Renal cortex interstitium (tissue), 15 donors: ENCODE data around the gene SCAANT1. TPM values are rescaled to one million over a fixed set of nuclear protein-coding genes. Genes with fewer than 3 reads are reported as not detected.
A peak's percentile ranks its signal among the peaks of the same experiment; 100 is the strongest.

Experiments
- DNase-seq, 11 donors: peaks; one replicate each; pipeline ENCODE4 v3.0.0-alpha.2; 2013; ENCODE audit warnings: low read depth in 9 of 11, low spot score in 4 of 11; ENCODE audit errors: extremely low read depth in 1 of 11
- long read RNA-seq, 16 experiments: transcript quantifications; one replicate each; lab custom pipeline, GENCODE V29; 2026
- polyA plus RNA-seq, 3 donors: library from polyadenylated mRNA; unstranded; fragments of 120-200 nt; gene quantifications; one replicate each; pipeline ENCODE4 v1.2.1, GENCODE V29; 2013; ENCODE audit not compliant: insufficient read length in 3 of 3

The SCAANT1 gene
- polyA plus RNA-seq = 1 to 10 TPM in 2 of 3 donors, under 1 TPM in 1; 0.89 to 1.5 (median 1.1) TPM
- long read RNA-seq, donor 1 = 0 reads
- long read RNA-seq, donor 2 = 0 reads
- long read RNA-seq, donor 3, partial matches to known transcripts = 0 of 1 reads
- long read RNA-seq, donor 3, other reads (novel, unspliced or antisense) = 0 of 1 reads
- long read RNA-seq, donor 4 = 0 reads
- long read RNA-seq, donor 5 = 0 reads
- long read RNA-seq, donor 6 = 0 reads
- long read RNA-seq, donor 7 = 0 reads
- long read RNA-seq, donor 8 = 0 reads
- long read RNA-seq, donor 9, partial matches to known transcripts = 0 of 1 reads
- long read RNA-seq, donor 9, other reads (novel, unspliced or antisense) = 0 of 1 reads
- long read RNA-seq, donor 10 = 0 reads
- long read RNA-seq, donor 11 = 0 reads
- long read RNA-seq, donor 12 = 0 reads
- long read RNA-seq, donor 13, partial matches to known transcripts = 6 of 6 reads
- long read RNA-seq, donor 13, other reads (novel, unspliced or antisense) = 0 of 6 reads
- long read RNA-seq, donor 14 = 0 reads
- long read RNA-seq, donor 15 = 0 reads
- long read RNA-seq, donor 16 = 0 reads

GRCh38 chr3:63911873-63912767 lies at the start of gene SCAANT1:
Gene SCAANT1 (minus strand): TSS chr3:63912383.
- peak; percentile 61 to 87 (median 80) for DNase-seq

DNA sequence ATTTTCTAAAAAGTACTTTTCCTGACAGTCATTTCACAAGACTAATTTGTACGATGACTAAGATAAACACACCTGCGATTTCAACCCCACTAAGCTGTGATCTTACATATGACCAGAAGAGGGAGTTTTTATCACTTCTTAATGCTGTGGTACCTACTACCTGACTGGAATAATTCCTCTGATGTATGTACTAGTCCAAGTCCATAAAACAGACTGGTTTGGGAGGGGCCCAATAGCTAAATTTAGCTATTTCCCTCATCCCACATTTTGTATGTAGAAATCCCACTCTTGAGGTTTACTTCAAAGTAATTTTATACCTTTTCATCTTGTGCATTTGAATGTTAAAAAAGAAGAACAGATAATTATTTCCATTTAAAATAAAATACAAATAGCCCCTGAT lies 49.7 kb upstream of the SCAANT1 start:
- DNase-seq = peak in 1 of 11 donors; percentile 18

- no peak for DNase-seq
These were observed 48.0 kb upstream of the SCAANT1 start for GRCh38 chr3:63960048-63960711.

DNA sequence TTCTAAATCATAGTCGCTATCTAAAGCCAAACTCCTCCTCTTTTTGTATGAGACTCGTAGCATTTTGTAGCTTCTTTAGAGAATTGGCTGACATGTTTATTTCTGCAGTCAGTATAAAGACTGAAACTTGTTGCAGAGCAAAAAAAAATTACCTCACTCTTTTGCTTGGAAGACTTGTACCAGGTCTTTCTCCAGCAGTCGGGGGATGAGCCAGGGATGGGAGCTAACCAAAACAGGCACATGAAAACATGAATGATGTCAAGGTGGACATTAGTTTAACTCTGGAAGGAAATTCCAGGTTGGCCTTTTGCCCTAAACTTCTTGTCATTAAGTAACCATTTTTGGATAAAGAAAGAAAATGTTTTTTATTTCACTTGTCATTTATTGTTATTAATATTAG lies 47.0 kb upstream of the SCAANT1 start:
- DNase-seq = no peak

DNA sequence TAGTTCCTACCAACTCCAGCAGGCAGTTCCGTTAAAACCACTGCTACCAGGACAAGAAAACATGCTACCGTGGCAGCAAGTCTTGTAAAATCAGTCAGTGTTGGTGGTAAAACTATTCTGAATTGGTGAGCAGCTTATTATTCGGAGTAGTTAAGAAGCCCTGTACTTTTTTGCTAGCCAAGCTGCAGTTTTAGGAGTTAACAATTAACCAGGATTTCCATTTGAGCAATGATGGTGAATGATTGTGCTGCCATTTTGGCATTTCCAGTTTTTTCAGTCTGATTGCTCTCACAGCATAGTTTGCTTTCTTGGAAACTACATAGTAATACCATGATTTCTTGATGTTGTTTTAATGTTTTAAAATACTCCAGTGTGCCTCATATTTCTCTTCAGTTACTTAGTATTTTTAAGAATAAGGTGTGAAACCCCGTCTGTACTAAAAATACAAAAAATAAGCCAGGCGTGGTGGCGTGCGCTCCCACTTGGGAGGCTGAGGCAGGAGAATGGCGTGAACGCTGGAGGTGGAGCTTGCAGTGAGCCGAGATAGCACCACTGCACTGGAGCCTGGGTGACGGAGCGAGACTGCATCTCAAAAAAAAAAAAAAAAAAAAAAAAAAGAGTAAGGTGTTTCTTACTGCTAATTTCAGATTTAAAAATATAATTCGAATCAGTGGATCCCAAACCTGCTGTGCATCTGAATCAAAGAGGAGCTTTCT lies 43.8 kb upstream of the SCAANT1 start:
- DNase-seq = no peak

DNA sequence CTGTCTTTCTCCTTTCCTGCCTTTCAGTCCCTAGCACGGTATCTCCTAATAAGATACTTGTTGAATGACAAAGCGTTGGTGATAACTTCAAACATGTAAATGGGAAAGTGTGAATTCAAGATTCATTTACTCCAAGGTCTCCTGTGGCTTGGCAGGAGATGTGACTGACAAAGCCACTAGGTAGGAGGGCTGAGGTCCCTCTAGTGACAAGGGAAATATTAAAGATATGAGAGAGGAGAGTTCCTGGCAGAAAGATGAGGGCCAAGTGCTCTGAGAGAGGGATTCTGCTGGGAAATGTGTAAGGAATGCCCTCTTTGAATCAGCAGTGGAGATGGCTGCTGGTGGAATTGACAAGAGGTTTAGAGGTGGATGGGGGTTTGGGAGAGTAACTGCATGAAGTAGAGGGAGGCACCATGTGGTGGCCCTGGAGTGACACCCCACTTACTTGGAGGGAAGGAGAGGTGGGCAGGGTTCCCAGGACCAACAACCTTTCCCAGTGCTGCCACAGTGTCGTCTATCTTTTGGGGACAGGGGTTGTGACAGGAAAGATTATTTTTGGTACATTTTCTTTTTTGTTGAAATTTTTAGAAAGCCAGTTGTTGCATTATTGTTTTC lies 43.0 kb upstream of the SCAANT1 start:
- no peak for DNase-seq

- DNase-seq = no peak
These were observed 42.0 kb upstream of the SCAANT1 start for GRCh38 chr3:63954182-63954581.

DNA sequence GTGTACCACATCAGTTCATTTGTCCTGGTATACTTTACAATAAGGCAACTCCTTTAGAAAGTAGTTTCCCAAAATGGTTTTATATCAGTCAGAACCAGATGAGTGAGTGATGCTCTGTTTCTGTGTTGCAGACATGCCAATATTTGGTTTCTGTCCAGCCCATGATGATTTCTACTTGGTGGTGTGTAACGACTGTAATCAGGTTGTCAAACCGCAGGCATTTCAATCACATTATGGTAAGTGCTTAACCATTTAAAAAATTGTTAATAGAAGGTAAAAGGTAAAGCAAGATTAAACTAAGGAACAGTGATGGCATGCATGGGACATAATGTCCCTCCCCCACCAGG lies 40.0 kb upstream of the SCAANT1 start:
- no peak for DNase-seq

DNA sequence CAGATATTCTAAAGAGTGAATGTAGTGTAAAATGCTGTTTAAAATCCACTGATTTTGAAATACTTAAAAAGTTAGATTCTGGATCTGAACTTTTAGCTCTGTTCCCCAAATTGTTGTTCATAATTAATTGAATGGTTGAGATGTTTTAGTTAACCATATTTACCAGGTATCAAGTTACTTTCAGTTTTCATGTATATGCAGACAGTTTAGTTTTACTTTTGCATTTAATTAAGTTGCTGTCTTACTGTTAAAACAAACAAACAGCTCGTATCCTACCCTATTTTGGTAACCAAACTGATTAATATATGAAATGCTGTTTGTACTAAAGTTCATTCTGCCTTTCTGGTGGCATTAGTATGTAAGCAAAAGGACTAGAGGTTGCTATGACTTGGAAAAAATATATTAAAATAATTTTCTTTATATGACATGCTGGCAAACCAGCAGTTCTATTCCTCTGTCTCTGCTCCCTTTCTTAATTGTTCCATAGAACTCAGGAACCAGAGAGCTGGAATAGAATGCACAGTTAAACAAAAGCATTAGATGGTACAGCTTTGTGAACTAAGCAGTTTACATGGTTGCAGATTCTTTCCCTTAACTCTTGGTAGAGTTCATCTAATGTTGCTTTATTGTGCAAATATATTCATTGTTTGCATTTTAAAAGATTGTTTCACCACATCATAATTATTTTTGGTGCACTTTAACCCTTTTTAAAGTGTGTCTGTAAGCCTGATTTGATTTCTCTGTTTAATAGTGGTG lies 39.5 kb upstream of the SCAANT1 start:
- no peak for DNase-seq

GRCh38 chr3:63950698-63951097 lies 38.5 kb upstream of the SCAANT1 start:
- DNase-seq = no peak

DNA sequence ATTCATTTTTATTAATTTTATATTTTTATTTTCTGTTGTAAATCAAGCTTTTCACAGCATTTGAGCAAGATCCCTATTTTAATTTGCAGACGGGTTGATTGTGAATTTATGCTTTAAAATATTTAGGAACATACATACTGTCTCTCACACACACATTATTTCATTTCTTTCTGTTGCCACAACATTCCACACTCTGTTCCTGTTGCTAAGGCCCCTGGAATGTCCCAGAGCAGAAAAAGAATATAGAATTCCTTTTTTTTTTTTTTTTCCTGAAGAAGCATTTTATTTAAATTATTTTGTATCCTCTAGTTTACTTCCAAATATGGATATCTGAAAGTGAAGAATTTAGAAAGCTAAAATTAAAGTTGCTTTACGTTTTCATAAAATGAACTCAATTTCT lies 36.8 kb upstream of the SCAANT1 start:
- DNase-seq = peak in 1 of 11 donors; percentile 33

GRCh38 chr3:63947594-63947993 lies 35.4 kb upstream of the SCAANT1 start:
- no peak for DNase-seq

DNA sequence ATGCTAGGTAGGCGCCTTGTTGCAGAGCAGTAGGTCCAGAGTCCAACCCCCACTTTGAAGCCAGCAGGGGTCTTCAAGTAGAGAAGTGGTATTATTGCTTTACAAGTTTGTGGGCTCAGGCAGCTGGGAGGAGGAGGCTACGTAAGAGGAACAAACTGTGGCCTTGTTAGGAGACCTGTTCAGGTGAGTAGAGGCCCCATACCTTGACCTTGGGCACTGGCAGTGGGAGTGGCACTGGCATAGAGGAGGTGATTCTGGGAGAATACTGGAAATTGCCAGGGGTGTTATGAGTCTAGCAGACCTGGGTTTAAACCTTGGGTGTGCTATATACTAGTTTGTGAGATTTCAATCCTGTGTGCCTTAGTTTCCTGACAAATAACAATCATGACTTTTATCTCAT lies 34.6 kb upstream of the SCAANT1 start:
- DNase-seq = no peak

DNA sequence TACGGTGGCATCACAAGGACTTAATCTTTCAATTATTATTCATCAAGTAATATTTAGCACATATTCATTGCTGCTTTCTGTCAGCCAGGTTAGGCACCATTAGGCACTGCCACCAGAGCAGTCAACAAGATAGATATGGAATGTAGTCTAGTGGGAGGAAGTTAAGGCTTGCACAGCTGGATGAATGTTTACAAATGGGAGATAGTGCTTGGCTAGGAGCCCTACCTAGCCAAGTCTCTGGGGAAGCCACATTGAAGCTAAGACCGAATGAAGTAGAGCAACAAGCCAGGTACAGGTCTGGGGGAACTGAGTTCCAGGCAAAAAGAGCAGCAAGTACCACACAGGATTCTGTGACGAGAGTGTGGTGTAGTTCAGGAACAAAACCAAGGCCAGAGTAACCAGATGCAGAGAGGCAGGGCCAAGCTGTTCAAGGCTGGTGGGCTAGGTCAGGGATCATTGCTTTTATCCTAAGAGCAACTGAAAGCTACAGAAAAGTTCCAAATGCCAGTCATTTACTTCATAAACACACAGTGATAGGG lies 33.4 kb upstream of the SCAANT1 start:
- DNase-seq = no peak

GRCh38 chr3:63943678-63944077 lies 31.5 kb upstream of the SCAANT1 start:
- DNase-seq = no peak

- DNase-seq = no peak
These were observed 30.3 kb upstream of the SCAANT1 start for GRCh38 chr3:63942528-63942927.

GRCh38 chr3:63940389-63940757 lies 28.2 kb upstream of the SCAANT1 start:
- DNase-seq = no peak
